Peyer's patch (tissue), 4 donors: Measurements from ENCODE around the gene DAZAP1.

Experiments
- CTCF ChIP-seq, 6 experiments: fragments of 450-650 bp in 4 of 6; fragments of 200-600 bp in 2 of 6; sonication (generic) in 1 of 6; IDR thresholded peaks; one replicate each; pipeline ENCODE4 v1.5.1; 2017 to 2019; ENCODE audit warnings: antibody characterized with exemption in 6 of 6, mild to moderate bottlenecking in 3 of 6, moderate library complexity in 1 of 6
- POLR2A ChIP-seq, 2 donors: fragments of 450-650 bp; IDR thresholded peaks; one replicate each; pipeline ENCODE4 v1.5.1; 2017; ENCODE audit warnings: antibody characterized with exemption in 2 of 2, mild to moderate bottlenecking in 2 of 2, moderate library complexity in 2 of 2

DNA sequence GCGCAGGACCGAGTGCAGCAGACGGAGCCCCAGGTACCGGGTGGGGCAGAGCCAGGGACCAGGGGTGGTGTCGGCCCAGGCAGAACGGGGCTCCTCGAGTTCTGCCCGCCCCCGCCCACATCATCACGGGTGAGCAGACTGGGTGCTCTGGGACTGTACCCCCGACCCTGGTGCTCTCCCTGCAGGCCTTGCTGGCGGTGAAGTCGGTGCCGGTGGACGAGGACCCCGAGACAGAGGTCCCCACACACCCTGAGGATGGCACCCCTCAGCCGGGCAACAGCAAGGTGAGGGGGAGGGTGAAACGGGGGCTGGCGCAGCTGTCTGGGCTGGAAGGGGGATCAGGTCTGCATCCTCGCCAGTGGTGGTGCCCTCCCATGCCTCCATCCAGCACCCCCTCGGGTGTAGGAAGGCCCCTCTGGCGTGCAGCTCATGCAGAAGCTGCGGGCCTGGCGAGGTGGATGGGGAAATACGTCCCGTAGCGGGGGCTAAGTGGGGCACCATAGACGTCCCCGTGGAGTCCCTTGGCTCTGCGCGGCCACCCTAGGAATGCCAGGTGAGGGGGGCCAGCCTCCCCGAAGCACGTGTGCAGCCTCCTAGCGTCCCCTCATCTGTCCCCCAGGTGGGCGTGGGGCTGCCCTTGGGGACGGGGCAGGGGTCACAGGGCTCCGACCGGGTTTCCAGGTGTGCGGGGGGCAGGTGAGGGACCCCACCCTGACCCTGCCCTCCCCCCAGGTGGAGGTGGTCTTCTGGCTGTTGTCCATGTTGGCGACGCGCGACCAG lies 48.9 kb downstream of the DAZAP1 start:
- TF ChIP-seq CTCF (IDR thresholded peaks at IDR 0.05) (no peak), POLR2A (IDR thresholded peaks at IDR 0.05) (no peak)
